Occipital lobe (tissue), 1 donor: ENCODE data around the gene SCAMP4. TPM values are rescaled to one million over a fixed set of nuclear protein-coding genes. Genes with fewer than 3 reads are reported as not detected.

Source experiments
- total RNA-seq: library from RNA; depleted of rRNA; stranded (reverse); fragments of >200 nt; gene quantifications from one replicate; pipeline ENCODE4 v1.2.3, GENCODE V29; 2014

Gene SCAMP4
- total RNA-seq, 1 donor from 2014 or later = 11.1 TPM

Other genes starting within 250 kb of the SCAMP4 start
- not detected for gene ONECUT3, start 151.9 kb upstream of the SCAMP4 start, total RNA-seq
- under 0.01 TPM for gene ATP8B3, start 93.1 kb upstream of the SCAMP4 start, total RNA-seq
- 2.8 TPM for gene REXO1, start 56.9 kb upstream of the SCAMP4 start, total RNA-seq
- 3.3 TPM for gene KLF16, start 41.8 kb upstream of the SCAMP4 start, total RNA-seq
- 50.5 TPM for gene ABHD17A, start 19.9 kb upstream of the SCAMP4 start, total RNA-seq
- 1.2 TPM for gene ADAT3, start within 50 bp of the SCAMP4 start, total RNA-seq
- 38.2 TPM for gene CSNK1G2, start 35.8 kb downstream of the SCAMP4 start, total RNA-seq
- 49.1 TPM for gene BTBD2, start 110.3 kb downstream of the SCAMP4 start, total RNA-seq
- 16.8 TPM for gene MKNK2, start 145.8 kb downstream of the SCAMP4 start, total RNA-seq
- 14.2 TPM for gene MOB3A, start 190.9 kb downstream of the SCAMP4 start, total RNA-seq
- 2.2 TPM for gene IZUMO4, start 191.5 kb downstream of the SCAMP4 start, total RNA-seq
- gene AP3D1, start 246.2 kb downstream of the SCAMP4 start, total RNA-seq = 64.3 TPM